ENCODE measurements around the gene SFRP2. TPM values are rescaled to one million over a fixed set of nuclear protein-coding genes. Genes with fewer than 3 reads are reported as not detected.

SFRP2 gene
- total RNA-seq, 1 experiment from 2014 or later = not detected

GRCh38 chr4:153777421-153777820 lies 11.5 kb downstream of the SFRP2 start:
- Mint-ChIP-seq H3K4me3 (ENCODE audit: unreplicated experiment) (no peak overlapping the region), H3K36me3 (ENCODE audit: insufficient read depth, unreplicated experiment) (no peaks in the 10 kb centered on the region), H3K27ac (ENCODE audit: unreplicated experiment) (no peak overlapping the region), H3K9me3 (ENCODE audit: unreplicated experiment) (no peaks in the 10 kb centered on the region), H3K4me1 (ENCODE audit: low read depth, unreplicated experiment) (no peaks in the 10 kb centered on the region), H3K27me3 (ENCODE audit: insufficient read depth, unreplicated experiment) (peaks cover 16% of the 10 kb centered on the region)
- Histone ChIP-seq H3K4me3 (ENCODE audit: low read depth, low read length) (no peak overlapping the region), H3K4me1 (no peaks in the 10 kb centered on the region), H3K9me3 (no peaks in the 10 kb centered on the region), H3K36me3 (ENCODE audit: control insufficient read depth, insufficient read depth, low read length) (no peaks in the 10 kb centered on the region), H3K27me3 (replicated peaks; ENCODE audit: control insufficient read depth, insufficient read depth, low read length) (no peaks in the 10 kb centered on the region)
- no TSS peak for BruUV-seq (replicated peaks)
- TF ChIP-seq CTCF (IDR thresholded peaks at IDR 0.05; ENCODE audit: insufficient read depth in 1 of 2, low read depth in 1 of 2, low read length in 1 of 2, severe bottlenecking in 1 of 2, unreplicated experiment in 1 of 2) = no peak
- intact Hi-C loops (cut with micrococcal nuclease; ENCODE audit: unreplicated experiment) = loop anchor here (10.0 kb wide), 1 partner anchor 727 kb away; no protein-coding TSS in a partner anchor
- CTCF ChIA-PET = interaction anchor here (1.1 kb wide), 1 partner anchor 8 kb away, joined by 3 read pairs; no protein-coding TSS in a partner anchor
- POLR2A ChIA-PET = no interaction called here
- no peak for DNase-seq

GRCh38 chr4:153776601-153777000 lies 12.3 kb downstream of the SFRP2 start:
- ChIA-PET POLR2A (no interaction called here), CTCF (interaction anchor here (1.1 kb wide), 1 partner anchor 9 kb away, joined by 3 read pairs; no protein-coding TSS in a partner anchor)
- Histone ChIP-seq H3K36me3 (ENCODE audit: control insufficient read depth, insufficient read depth, low read length) (no peaks in the 10 kb centered on the region), H3K27me3 (replicated peaks; ENCODE audit: control insufficient read depth, insufficient read depth, low read length) (no peaks in the 10 kb centered on the region), H3K9me3 (no peaks in the 10 kb centered on the region), H3K4me1 (no peaks in the 10 kb centered on the region), H3K4me3 (ENCODE audit: low read depth, low read length) (no peak overlapping the region)
- no peak for DNase-seq
- intact Hi-C loops (cut with micrococcal nuclease; ENCODE audit: unreplicated experiment) = loop anchor here (10.0 kb wide), 1 partner anchor 728 kb away; no protein-coding TSS in a partner anchor
- Mint-ChIP-seq H3K27me3 (ENCODE audit: insufficient read depth, unreplicated experiment) (peaks cover 21% of the 10 kb centered on the region), H3K4me3 (ENCODE audit: unreplicated experiment) (no peak overlapping the region), H3K4me1 (ENCODE audit: low read depth, unreplicated experiment) (no peaks in the 10 kb centered on the region), H3K9me3 (ENCODE audit: unreplicated experiment) (no peaks in the 10 kb centered on the region), H3K27ac (ENCODE audit: unreplicated experiment) (no peak overlapping the region), H3K36me3 (ENCODE audit: insufficient read depth, unreplicated experiment) (no peaks in the 10 kb centered on the region)
- no peak for TF ChIP-seq CTCF (IDR thresholded peaks at IDR 0.05; ENCODE audit: insufficient read depth in 1 of 2, low read depth in 1 of 2, low read length in 1 of 2, severe bottlenecking in 1 of 2, unreplicated experiment in 1 of 2)
- BruUV-seq (replicated peaks) = no TSS peak

- Mint-ChIP-seq H3K9me3 (ENCODE audit: unreplicated experiment) (no peaks in the 10 kb centered on the region), H3K27ac (ENCODE audit: unreplicated experiment) (no peak overlapping the region), H3K4me3 (ENCODE audit: unreplicated experiment) (no peak overlapping the region), H3K4me1 (ENCODE audit: low read depth, unreplicated experiment) (no peaks in the 10 kb centered on the region), H3K27me3 (ENCODE audit: insufficient read depth, unreplicated experiment) (peaks cover 23% of the 10 kb centered on the region), H3K36me3 (ENCODE audit: insufficient read depth, unreplicated experiment) (no peaks in the 10 kb centered on the region)
- H3K4me1 ChIP-seq = no peaks in the 10 kb centered on the region
- no peak for DNase-seq
- intact Hi-C loops (cut with micrococcal nuclease; ENCODE audit: unreplicated experiment) = loop anchor here (2.0 to 10.0 kb wide), 2 partner anchors 246 to 732 kb away; no protein-coding TSS in a partner anchor
- ChIA-PET CTCF (no interaction called here), POLR2A (no interaction called here)
- no TSS peak for BruUV-seq (replicated peaks)
- no peaks in the 10 kb centered on the region for H3K9me3 ChIP-seq
- TF ChIP-seq CTCF (IDR thresholded peaks at IDR 0.05; ENCODE audit: insufficient read depth in 1 of 2, low read depth in 1 of 2, low read length in 1 of 2, severe bottlenecking in 1 of 2, unreplicated experiment in 1 of 2) = peak in 1 of 2 experiments; percentile 39
- no peaks in the 10 kb centered on the region for H3K36me3 ChIP-seq (ENCODE audit: control insufficient read depth, insufficient read depth, low read length)
- no peak overlapping the region for H3K4me3 ChIP-seq (ENCODE audit: low read depth, low read length)
- H3K27me3 ChIP-seq (replicated peaks; ENCODE audit: control insufficient read depth, insufficient read depth, low read length) = no peaks in the 10 kb centered on the region
Observed at GRCh38 chr4:153773236-153773690, 15.6 kb downstream of the SFRP2 start.

Data from Caco-2 (cell line).